OCI-LY1 (cell line): ENCODE measurements around the gene RPL27A.

ENCODE experiments used
- H2AFZ ChIP-seq: fragments of 200-600 bp; sonication (generic), shearing (Covaris generic); 2 replicates; pipeline ENCODE4 v1.6.0; 2014; ENCODE audit warnings: antibody characterized with exemption, mild to moderate bottlenecking, low read length
- H3F3A ChIP-seq: fragments of 200-600 bp; sonication (generic), shearing (Covaris generic); 2 replicates; pipeline ENCODE4 v1.6.0; 2014; ENCODE audit warnings: mild to moderate bottlenecking, antibody characterized with exemption, low read length, moderate library complexity; ENCODE audit not compliant: insufficient read depth
- H3K27ac ChIP-seq: fragments of 200-600 bp; sonication (generic); 2 replicates; pipeline ENCODE4 v1.5.1; 2014; ENCODE audit warnings: low read length, mixed run types, mild to moderate bottlenecking, low read depth; ENCODE audit not compliant: poor library complexity, severe bottlenecking
- H3K27me3 ChIP-seq: fragments of 200-600 bp; sonication (generic); 2 replicates; pipeline ENCODE4 v1.6.0; 2014; ENCODE audit warnings: antibody characterized with exemption, mild to moderate bottlenecking, low read length, moderate library complexity; ENCODE audit not compliant: insufficient read depth
- H3K36me3 ChIP-seq: fragments of 200-600 bp; sonication (generic); 2 replicates; pipeline ENCODE4 v1.6.1; 2014; ENCODE audit warnings: mild to moderate bottlenecking, antibody characterized with exemption, low read length, moderate library complexity, mixed read lengths; ENCODE audit not compliant: insufficient read depth
- H3K4me1 ChIP-seq: fragments of 200-600 bp; sonication (generic); 2 replicates; pipeline ENCODE4 v1.5.1; 2014; ENCODE audit warnings: mild to moderate bottlenecking, low read length, moderate library complexity; ENCODE audit not compliant: insufficient read depth, severe bottlenecking
- H3K4me2 ChIP-seq: fragments of 200-600 bp; sonication (generic), shearing (Covaris generic); 2 replicates; pipeline ENCODE4 v1.6.1; 2014; ENCODE audit warnings: low read length
- H3K4me3 ChIP-seq: fragments of 200-600 bp; sonication (generic); 2 replicates; pipeline ENCODE4 v1.5.1; 2014; ENCODE audit warnings: low read length, low read depth, mild to moderate bottlenecking, mixed read lengths; ENCODE audit not compliant: poor library complexity, severe bottlenecking
- H3K79me2 ChIP-seq: fragments of 200-600 bp; shearing (Covaris generic); 2 replicates; pipeline ENCODE4 v1.6.1; 2016; ENCODE audit warnings: mixed run types, low read length, mixed read lengths; ENCODE audit not compliant: insufficient read depth
- H3K9ac ChIP-seq: fragments of 200-600 bp; sonication (generic), shearing (Covaris generic); 2 replicates; pipeline ENCODE4 v1.6.1; 2014; ENCODE audit warnings: mild to moderate bottlenecking, low read length, mixed read lengths
- H3K9me2 ChIP-seq: fragments of 200-600 bp; sonication (generic), shearing (Covaris generic); 2 replicates; pipeline ENCODE4 v1.6.1; 2014; ENCODE audit warnings: low read depth, mild to moderate bottlenecking, low read length, mixed read lengths
- H3K9me3 ChIP-seq: fragments of 200-600 bp; shearing (Covaris generic); 2 replicates; pipeline ENCODE4 v1.6.1; 2014; ENCODE audit warnings: low read length, mixed read lengths
- H4K20me1 ChIP-seq: fragments of 200-600 bp; sonication (generic), shearing (Covaris generic); 2 replicates; pipeline ENCODE4 v1.6.0; 2016; ENCODE audit warnings: mild to moderate bottlenecking, low read length; ENCODE audit not compliant: insufficient read depth
- EZH2 ChIP-seq: fragments of 200-600 bp; sonication (generic), shearing (Covaris generic); IDR thresholded peaks from 2 replicates; pipeline ENCODE4 v1.8.0; 2017; ENCODE audit warnings: borderline replicate concordance, mixed run types, mild to moderate bottlenecking, antibody characterized with exemption, low read length, moderate library complexity, mixed read lengths
- TF ChIP-seq, protein P1 (sequence below): fragments of 200-600 bp; sonication (generic), shearing (Covaris generic); IDR thresholded peaks from 2 replicates; pipeline ENCODE4 v1.5.1; 2017; ENCODE audit warnings: mild to moderate bottlenecking, antibody characterized with exemption, low read length, moderate library complexity, mixed read lengths

The RPL27A gene

DNA sequence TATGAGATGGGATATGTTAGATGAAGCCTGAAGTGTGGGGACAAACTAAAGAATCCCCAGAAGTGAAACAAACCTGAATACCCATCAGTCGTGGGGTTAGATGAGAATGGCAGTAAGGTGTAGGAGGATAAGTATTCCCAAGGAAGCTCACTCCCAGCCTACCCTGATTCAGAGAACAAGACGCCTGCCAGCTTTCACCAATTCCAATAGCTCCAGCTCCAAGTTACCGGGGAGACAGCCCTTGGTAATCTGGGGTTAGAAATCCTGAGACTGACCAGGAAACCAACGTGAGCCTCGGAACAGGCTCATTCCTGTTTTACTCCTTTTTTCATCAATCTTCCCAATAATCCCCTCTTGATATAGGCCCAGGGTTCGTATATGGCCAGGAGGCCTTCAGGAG is 46.5 kb downstream of the RPL27A start:
- Histone ChIP-seq H3K4me3 (no peak overlapping the region), H3K79me2 (no peaks in the 10 kb centered on the region), H3K9me3 (no peaks in the 10 kb centered on the region), H3K4me1 (no peaks in the 10 kb centered on the region), H3K27me3 (no peaks in the 10 kb centered on the region), H4K20me1 (no peaks in the 10 kb centered on the region), H2AFZ (no peak overlapping the region), H3F3A (no peaks in the 10 kb centered on the region), H3K4me2 (no peak overlapping the region), H3K9me2 (no peaks in the 10 kb centered on the region), H3K36me3 (no peaks in the 10 kb centered on the region), H3K9ac (no peak overlapping the region), H3K27ac (no peak overlapping the region)
- no peak for TF ChIP-seq EZH2
- TF ChIP-seq, protein P1, sequence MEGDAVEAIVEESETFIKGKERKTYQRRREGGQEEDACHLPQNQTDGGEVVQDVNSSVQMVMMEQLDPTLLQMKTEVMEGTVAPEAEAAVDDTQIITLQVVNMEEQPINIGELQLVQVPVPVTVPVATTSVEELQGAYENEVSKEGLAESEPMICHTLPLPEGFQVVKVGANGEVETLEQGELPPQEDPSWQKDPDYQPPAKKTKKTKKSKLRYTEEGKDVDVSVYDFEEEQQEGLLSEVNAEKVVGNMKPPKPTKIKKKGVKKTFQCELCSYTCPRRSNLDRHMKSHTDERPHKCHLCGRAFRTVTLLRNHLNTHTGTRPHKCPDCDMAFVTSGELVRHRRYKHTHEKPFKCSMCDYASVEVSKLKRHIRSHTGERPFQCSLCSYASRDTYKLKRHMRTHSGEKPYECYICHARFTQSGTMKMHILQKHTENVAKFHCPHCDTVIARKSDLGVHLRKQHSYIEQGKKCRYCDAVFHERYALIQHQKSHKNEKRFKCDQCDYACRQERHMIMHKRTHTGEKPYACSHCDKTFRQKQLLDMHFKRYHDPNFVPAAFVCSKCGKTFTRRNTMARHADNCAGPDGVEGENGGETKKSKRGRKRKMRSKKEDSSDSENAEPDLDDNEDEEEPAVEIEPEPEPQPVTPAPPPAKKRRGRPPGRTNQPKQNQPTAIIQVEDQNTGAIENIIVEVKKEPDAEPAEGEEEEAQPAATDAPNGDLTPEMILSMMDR: no peak

DNA sequence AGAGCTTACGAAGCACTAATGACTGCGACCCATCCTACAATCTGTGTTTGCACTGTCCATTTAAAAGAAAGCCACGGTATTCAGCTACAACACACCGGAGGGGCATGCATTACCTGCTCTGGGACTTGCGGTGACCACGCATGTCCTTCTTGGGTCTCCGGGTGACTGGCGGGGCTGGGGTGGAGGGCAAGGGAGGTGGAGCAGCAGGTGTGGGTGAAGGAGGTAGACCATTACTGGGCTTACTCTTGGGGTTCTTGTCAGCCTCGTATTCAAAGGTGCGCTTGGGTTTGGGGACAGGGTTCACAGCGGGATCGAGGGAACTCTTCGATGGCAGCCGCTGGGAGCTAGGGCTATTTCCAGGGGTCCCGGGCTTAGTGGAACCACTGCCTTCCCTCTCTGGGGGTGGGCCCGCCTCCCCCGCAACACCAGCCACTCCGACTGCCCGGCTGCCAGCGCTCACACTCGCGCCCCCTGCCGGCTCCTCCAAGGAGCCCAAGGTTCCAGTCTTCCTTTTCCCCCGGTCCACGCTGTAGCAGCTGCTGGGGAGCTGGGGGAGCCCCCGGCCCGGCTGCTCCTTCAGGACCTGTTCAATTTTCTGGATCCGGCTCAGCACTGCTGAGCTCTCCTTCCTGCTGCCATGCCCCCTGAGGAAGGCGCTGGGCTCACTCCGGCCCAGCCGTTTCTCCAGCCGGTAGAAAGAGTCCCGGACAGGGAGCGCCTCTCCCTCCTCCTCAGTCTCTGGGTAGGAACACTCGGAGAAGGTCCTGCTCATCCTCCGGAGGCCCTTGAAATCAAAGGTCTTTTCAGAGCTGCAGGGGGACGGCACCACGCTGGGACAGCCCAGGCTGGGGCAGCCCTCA is 47.5 kb downstream of the RPL27A start:
- Histone ChIP-seq H3K9ac (no peak overlapping the region), H2AFZ (no peak overlapping the region), H3K9me3 (no peaks in the 10 kb centered on the region), H3F3A (no peaks in the 10 kb centered on the region), H4K20me1 (no peaks in the 10 kb centered on the region), H3K27me3 (no peaks in the 10 kb centered on the region), H3K36me3 (no peaks in the 10 kb centered on the region), H3K79me2 (no peaks in the 10 kb centered on the region), H3K4me1 (no peaks in the 10 kb centered on the region), H3K4me3 (no peak overlapping the region), H3K9me2 (no peaks in the 10 kb centered on the region), H3K4me2 (no peak overlapping the region), H3K27ac (no peak overlapping the region)
- TF ChIP-seq, protein P1: no peak
- no peak for TF ChIP-seq EZH2

DNA sequence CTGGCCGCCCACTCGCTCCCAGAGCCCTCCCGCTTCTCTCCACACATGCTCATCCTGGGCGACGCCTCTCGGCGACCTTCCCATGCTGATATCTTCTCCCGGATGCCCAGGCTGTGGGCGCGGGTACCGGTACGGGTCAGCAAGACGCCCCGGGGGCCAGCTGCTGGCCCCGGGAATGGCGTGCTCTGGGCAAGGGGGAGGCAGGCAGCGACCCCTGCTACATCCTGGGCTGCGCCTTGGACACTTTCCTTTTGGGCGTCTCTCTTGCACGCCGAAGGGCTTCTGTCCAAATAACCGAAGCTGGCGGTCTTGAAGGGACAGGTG is 48.1 kb downstream of the RPL27A start:
- Histone ChIP-seq H2AFZ (no peak overlapping the region), H3K9ac (no peak overlapping the region), H3K27ac (no peak overlapping the region), H3F3A (no peaks in the 10 kb centered on the region), H3K4me2 (no peak overlapping the region), H3K4me3 (no peak overlapping the region), H3K36me3 (no peaks in the 10 kb centered on the region), H4K20me1 (no peaks in the 10 kb centered on the region), H3K79me2 (no peaks in the 10 kb centered on the region), H3K9me2 (no peaks in the 10 kb centered on the region), H3K27me3 (no peaks in the 10 kb centered on the region), H3K4me1 (no peaks in the 10 kb centered on the region), H3K9me3 (no peaks in the 10 kb centered on the region)
- no peak for TF ChIP-seq EZH2
- TF ChIP-seq, protein P1: no peak
